Astrocyte of the cerebellum (primary cell): Measurements from ENCODE around the gene HORMAD2.
"Not testable (repeated sequence)": the region's sequence is repeated elsewhere in the genome, so short reads cannot be mapped to it uniquely, and the experiment has no call there.

ENCODE experiments used
- DNase-seq: peaks from one replicate; pipeline ENCODE4 v3.0.0-alpha.2; 2011; ENCODE audit warnings: low read depth
- H3K4me3 ChIP-seq: 2 replicates; pipeline ENCODE4 v1.5.1; 2011; ENCODE audit warnings: mild to moderate bottlenecking, low read depth, low read length, moderate library complexity
- CTCF ChIP-seq: IDR thresholded peaks from 2 replicates; pipeline ENCODE4 v1.5.1; 2012; ENCODE audit warnings: low read length, low read depth, moderate library complexity, mild to moderate bottlenecking; ENCODE audit errors: missing control alignments
- in situ Hi-C: cut with HindIII; loops from 2 replicates; pipeline ENCODE4 v1.10.0; 2017; ENCODE audit warnings: low sequenced_read_pairs

HORMAD2 gene

GRCh38 chr22:30054067-30054763, 26.0 kb upstream of the HORMAD2 start:
- in situ Hi-C loops, result no loop called here
- no peak overlapping the region for H3K4me3 ChIP-seq
- no peak for TF ChIP-seq CTCF
- DNase-seq, result no peak

- in situ Hi-C loops, result no loop called here
- H3K4me3 ChIP-seq, result no peak overlapping the region
- no peak for DNase-seq
- no peak for TF ChIP-seq CTCF
These were observed 25.5 kb upstream of the HORMAD2 start for GRCh38 chr22:30054764-30055069.

- in situ Hi-C loops, result no loop called here
These were observed 24.2 kb upstream of the HORMAD2 start for GRCh38 chr22:30056015-30056414.

GRCh38 chr22:30057375-30057774, 22.9 kb upstream of the HORMAD2 start:
- no peak for TF ChIP-seq CTCF
- H3K4me3 ChIP-seq, result no peak overlapping the region
- in situ Hi-C loops, result no loop called here
- no peak for DNase-seq

More at GRCh38 chr22:30056015-30056414, 24.2 kb upstream of the HORMAD2 start:
- H3K4me3 ChIP-seq, result no peak overlapping the region
- no peak for TF ChIP-seq CTCF
- DNase-seq, result no peak

- H3K4me3 ChIP-seq, DNase-seq, in situ Hi-C loops: not testable (repeated sequence)
These were observed 20.8 kb upstream of the HORMAD2 start for GRCh38 chr22:30059346-30060020.

- H3K4me3 ChIP-seq, DNase-seq, in situ Hi-C loops: not testable (repeated sequence)
These were observed 19.2 kb upstream of the HORMAD2 start for GRCh38 chr22:30061094-30061493.

GRCh38 chr22:30062259-30062658, 18.0 kb upstream of the HORMAD2 start:
- no peak for DNase-seq
- no peak overlapping the region for H3K4me3 ChIP-seq
- in situ Hi-C loops, result no loop called here
- TF ChIP-seq CTCF, result no peak
